HG03045 (cell line): ENCODE results near the gene PRLH.
A peak's percentile ranks its signal among the peaks of the same experiment; 100 is the strongest.

Source experiments
- ATAC-seq: cut with Tn5 transposase; IDR thresholded peaks from one replicate; pipeline ENCODE4 v1.9.1; 2021; ENCODE audit warnings: mild to moderate bottlenecking, moderate library complexity; ENCODE audit not compliant: unreplicated experiment

PRLH gene

DNA sequence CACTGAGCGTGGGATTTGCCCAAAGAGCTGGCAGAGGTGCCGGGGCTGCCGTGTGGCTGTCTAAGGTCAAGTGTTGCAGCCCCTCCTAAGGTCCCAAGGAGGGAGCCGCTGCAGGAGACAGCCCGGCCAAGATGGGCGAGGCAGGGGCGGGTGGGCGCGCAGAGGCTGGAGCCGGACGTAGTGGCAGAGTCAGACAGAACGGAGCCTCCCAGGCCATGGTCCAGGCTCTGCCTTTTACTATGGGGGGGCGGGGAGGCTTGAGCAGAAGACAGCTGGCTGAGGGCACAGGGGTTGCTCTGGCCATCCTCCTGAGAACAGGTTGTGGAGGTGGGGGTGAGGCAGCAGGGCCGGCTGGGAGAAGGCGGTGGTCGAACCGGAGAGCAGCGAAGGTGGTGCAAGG is 27.5 kb upstream of the PRLH start:
- no peak for ATAC-seq

DNA sequence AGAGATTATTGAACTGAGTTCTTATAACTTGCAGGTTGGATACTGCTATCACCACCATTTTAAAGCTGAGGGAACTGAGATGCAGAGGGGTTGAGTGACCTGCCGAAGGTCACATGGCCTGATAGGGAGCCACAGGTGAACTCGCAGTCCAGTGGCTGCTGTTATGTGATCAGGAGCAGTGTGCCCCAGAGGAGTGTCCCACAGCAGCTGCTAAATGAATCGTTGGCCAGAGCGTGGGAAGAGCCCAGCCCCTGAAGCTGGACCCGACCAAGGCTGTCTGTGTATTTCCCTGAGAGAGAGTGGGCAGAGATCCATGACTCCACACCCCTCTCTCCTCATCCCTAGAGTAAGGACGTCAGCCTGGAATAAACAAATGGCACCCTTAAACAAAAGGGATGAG is 26.7 kb upstream of the PRLH start:
- no peak for ATAC-seq

DNA sequence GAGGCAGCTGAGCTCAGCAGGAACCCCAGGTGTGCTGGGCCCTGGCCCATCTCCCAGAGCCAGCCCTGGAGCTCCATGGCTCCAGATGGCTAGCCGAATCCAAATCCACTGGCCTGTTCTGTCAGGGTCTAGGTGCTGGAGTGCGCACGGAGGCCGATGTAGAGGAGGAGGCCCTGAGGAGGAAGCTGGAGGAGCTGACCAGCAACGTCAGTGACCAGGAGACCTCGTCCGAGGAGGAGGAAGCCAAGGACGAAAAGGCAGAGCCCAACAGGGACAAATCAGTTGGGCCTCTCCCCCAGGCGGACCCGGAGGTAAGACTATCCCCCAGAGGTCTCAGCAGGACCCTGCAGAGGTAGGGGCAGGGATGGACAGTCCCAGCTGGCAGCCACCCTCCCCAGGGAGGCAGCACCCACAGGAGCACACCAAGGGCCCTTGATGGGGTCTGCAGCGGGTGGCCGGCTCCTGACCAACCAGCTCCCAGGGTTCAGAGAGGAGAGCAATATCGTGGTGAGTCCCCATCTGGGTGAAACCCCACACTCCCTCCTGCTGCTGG is 26.1 kb upstream of the PRLH start:
- ATAC-seq = no peak

DNA sequence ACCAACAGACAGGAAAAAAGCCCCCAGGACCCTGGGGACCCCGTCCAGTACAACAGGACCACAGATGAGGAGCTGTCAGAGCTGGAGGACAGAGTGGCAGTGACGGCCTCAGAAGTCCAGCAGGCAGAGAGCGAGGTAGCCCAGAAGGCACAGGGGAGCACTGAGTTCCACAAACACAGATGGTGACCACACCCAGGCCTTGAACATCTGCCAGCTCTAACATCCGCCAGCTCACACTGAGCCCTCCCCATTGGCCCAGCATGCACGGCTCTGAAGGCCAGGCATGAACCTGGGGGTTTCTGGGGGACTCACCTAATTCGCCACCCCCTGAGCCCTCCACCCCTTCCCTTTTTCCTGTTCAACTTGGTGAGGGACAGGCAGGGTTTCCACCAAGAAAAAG is 25.6 kb upstream of the PRLH start:
- ATAC-seq = no peak

DNA sequence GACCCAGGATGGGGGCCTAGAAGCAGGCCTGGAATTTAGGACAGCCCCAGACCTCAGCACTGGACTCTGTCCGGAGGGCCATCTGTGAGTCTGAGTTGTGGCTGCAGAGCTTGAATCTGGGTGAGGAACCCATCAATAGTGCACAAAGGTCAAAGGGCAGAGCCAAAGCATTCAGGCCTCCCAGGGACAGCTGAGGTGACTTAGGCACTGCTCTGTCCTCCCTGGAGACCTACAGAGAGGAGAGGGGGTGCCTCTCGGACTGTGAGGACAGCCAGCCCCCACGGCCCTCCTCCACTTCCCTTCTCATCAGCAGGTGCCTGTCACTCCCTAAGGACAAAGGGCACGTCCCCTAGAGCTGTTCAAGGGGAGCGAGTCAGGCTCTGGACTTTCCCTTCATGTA is 25.1 kb upstream of the PRLH start:
- ATAC-seq = no peak

DNA sequence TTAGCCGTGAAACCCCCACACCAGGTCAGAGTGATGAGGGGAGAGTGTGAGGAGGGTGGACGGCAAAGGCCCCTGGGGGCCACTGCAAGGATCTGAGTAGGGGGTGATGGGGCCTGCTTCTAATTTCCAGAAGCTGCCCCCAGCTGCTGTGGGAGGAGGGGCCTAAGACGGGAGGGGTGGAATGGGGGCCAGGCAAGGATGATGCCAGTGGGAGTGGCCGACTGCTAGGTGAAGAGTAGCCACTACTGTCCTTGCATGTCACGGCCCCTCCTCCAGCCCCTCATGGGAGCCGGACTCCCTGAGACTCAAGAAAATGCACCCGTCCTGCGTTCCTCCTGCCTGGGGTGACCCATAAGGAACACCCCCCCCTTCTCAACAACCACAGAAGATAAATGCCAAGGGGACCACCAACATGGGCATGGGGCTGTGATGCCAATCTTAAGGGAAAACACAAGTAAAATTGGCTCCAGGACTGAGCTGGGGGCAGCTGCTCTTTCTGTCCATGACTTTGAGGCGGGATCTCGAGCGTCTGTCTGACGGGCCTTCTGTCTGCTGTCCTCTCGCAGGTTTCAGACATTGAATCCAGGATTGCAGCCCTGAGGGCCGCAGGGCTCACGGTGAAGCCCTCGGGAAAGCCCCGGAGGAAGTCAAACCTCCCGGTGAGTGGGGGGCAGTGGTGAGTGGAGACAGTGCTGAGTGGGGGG is 24.2 kb upstream of the PRLH start:
- no peak for ATAC-seq

DNA sequence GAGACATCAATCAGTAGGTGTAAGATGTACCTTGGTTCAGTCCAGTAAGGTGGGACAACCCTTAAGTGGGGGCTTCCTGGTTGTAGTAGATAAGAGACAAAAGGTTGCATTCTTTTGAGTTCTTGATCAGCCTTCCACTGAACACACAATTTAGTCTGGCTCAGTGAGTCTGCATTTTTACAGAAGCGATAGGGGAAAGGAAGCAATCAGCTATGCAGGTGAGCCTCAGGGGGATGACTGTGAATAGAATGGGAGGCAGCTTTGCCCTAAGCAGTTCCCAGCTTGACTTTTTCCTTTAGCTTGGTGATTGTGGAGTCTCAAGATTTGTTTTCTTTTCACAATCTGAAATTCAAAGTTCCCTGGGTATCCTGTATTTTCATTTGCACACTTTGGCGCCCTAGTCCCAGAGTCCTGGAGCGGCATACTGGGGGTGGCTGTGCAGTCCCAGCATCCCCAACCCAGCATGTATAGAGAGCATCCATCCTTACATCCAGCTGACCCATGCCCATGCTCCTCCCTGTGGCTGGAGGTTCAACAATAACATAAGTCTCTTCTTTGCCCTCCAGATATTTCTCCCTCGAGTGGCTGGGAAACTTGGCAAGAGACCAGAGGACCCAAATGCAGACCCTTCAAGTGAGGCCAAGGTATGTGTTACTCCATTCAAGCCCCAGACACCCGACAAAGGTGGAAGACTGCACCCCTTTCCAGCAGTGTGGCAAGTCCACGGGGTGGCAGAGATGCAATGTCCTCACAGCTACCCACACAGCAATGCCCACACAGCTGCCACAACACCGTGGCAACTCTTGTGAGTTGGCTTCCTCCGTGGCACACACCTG is 20.1 kb upstream of the PRLH start:
- ATAC-seq = no peak

DNA sequence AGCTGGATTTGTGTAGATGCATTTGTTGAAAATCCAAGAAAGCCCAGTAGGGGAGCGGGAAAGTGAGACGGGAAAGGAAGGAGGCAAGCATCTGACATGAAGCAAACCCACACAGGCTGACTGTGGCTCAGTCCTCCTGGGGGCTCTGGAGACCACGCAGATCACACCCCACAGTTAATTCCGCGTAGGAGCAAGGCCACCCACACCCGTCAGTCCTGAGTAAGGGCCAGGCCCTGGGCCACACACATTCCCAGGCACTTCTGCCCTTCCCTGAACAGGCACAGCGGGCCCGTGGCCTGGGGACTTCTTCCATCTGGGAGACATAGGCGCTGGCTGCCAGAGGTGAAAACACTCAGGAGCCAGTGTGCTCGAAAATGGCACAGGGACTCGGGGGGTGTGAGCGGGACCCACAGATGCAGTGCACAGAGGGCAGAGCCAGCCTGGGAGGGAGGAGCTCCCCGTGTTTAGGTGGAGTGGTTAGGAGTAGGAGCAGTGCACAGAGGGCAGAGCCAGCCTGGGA is 19.4 kb upstream of the PRLH start:
- ATAC-seq = no peak

DNA sequence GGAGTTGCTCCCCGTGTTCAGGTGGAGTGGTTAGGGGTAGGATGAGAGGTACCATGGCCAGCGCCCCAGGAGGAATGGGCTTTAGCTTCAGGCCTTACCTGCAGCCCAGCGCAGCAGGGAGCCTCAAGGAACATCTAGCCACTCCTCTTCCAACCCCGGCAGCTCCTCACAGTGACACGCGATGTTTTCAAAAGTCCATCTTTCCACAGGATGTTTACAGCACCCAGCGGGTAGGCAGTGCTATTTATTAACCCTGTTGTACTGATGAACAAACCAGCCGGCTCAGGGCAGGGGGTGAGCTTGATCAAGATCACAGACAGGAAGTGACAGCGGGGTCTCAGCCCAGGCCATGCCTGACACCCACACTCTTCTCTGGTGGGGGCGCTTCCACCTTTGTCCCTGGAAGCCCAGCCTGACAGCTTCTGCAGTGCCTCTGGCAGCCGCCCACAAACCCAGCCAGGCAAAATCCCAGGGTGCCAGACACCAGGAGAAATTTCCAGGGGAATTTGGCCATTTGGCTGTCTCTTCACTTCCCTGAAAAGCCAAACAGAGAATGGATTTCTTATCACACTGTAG is 18.4 kb upstream of the PRLH start:
- no peak for ATAC-seq

DNA sequence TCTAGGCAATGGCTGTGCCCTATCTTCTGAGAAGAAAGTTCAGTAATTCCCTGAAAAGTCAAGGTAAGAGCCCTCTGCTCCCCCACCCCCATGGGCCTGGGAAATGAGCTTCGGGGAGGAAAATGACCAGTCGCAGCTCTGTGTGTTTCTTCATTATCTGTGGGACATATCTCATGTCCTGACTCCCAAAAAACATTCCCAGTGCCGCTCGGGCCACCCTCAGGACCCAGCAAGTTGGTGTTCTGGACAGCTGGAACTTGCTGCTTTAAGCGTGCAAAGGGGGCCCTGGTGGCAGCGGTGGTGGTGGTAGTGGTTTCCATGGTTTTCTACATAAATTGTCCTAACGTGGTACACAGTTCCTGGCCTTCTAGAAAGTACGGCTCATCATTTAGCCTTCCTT is 17.2 kb upstream of the PRLH start:
- ATAC-seq = no peak

DNA sequence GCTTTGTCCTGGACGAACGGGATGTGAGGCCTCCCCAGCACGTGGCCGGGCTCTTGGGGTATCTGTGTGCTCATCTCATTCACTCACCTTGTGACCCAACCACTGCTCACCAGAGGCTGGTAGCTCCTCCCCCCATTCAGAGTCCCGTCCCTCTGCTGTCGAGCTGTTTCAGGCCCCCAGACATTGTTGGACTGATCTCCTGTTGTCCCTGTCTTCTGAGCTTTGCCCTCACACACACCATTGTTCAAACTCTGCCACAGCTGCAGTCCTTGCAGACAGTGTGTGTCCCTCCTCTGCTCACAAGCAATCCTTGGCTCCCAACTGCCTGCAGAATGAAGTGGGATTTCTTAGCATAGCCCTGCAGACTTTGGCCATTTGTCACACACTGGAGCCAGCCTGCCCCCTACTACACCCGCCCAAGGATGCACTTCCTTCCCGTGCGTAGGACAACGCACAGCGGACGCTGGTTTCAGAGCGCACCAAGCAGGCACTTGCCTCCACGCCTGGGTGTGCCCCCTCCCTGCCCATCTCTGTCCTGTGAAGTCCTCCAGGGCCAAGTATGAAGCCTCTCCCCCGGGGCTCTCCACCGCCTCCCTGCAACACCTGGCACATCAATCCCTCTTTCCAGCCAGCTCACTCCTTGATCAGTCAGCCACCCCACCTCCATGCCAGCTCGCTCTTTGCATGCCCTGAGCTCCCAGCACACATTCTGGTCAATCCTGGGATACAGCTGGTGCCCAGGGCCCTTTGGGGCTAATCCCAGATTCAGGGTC is 16.5 kb upstream of the PRLH start:
- ATAC-seq = no peak

DNA sequence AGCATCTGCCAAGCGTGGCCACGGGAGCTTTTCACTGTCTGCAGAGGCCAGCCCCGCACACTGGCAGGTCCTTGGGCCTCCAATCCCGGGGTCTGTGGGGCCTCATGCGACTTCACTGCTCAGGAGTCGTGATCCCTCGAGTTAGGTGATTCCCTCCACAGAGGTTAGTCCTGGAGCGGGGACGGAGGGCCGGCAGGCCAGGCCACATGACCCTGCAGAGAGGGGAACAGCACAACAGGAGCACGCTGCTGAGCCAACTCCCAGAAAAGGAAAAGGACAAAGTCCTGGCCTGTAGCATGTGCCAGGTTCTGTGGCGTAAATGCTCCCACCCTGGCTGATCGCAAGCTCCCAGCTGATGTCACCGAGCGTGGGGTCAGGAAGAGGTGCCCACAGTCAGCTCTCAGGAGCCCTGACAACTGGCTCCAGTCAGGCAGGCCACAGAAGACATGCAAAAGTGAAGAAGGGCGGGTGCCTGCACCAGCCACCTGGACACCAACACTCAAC is 15.3 kb upstream of the PRLH start:
- ATAC-seq = no peak

DNA sequence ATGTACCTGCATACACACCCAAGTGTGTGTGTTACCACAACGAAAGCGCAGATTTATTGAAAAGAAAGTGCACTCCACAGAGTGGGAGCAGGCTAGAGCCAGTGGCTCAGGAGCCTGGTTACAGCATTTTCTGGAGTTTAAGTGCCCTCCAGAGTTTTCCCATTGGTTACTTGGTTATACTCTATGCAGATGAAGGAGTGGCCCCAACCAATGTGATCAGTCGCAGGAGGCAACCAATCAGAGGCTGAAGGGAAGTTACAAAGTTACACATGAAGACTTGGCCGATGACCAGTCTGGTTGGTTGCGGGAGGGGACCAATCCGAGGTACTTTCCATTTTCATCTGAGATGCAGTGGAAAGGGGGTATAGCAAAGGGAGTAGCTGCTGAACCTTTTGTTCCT is 13.5 kb upstream of the PRLH start:
- no peak for ATAC-seq

DNA sequence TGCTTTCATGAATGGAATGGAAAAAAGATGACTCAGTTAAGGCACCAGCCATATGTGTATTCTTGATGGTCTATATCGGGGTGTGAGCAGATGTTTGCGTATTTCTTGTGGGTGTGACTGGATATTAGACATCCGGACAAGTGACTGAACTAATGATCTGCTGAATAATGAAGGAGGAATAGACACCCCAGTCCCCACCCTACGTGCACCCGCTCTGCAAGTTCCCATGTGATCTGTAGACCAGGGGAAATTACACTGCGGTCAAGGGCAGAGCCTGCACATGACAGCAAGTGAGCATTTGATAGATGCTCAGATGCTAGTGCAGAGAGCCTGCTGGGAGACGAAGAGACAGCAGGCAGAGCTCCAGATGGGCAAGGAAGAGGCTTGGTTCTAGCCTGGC is 12.4 kb upstream of the PRLH start:
- ATAC-seq = no peak

DNA sequence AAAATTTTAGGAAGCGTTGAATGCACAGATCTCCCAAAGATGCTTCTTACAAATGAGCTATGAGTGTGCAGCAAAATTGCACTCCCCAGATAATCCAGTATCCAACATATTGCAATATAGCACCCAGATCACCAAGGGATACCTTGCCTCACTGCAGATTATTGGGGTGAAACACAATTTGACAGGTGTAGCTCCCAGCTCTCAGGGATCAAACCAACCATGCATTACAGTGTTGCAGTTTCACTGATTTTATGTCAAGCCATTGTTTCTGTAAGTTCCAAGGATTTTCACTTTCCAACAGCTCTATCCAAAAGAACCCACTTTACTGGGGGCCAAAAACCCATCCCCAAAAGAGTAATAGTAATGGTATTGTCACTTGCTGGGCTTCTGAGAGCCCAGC is 10.8 kb upstream of the PRLH start:
- ATAC-seq = no peak

DNA sequence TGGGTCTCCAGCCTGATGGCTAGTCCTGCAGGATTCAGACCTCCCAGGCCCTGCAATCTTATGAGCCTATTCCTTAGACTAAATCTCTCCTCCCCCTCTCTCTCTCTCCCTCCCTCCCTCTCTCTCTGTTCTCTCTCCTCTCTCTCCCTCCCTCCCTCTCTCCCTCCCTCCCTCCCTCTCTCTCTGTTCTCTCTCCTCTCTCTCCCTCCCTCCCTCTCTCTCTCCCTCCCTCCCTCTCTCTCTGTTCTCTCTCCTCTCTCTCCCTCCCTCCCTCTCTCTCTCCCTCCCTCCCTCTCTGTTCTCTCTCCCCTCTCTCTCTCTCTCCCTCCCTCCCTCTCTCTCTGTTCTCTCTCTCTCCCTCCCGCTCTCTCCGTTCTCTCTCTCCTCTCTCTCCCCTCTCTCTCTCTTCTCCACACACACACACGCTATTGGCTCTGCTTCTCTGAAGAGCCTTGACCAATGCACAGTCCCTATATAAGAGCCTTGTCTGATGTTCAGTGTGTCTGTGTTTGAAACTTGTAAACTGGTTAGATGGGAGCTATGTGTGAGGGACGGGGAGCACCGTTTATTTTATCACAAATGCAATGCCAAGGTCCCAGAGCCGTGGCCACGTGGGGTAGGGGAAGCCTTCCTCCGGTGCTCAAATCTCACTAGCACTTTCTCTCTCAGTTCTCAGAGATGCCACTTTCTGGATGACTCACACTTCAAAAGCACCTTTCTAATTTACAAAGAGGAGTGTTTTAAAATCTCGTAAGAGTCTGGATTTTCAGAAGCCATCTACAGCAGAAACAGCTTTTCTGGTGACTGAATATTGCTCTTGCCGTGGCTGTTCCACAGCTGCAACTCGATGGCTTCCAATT is 9.4 kb upstream of the PRLH start:
- peak; percentile 73 for ATAC-seq

DNA sequence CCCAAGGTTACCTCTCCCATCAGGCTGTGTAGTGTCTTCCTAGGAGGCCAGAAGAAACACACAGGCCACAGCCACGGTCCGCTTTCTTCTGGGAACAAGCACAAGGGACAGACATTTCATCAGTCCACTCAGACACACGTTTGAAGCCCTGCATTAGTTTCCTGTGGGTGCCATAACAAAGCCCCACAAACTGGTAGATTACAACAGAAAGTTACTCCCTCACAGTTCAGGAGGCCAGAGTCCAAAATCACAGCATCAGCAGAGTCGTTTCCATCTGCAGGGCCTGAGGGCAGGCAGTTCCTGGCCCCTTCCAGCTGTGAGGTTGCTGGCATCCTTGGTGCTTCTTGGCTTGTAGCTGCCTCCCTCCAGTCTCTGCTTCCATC is 8.8 kb upstream of the PRLH start:
- peak; percentile 24 for ATAC-seq

DNA sequence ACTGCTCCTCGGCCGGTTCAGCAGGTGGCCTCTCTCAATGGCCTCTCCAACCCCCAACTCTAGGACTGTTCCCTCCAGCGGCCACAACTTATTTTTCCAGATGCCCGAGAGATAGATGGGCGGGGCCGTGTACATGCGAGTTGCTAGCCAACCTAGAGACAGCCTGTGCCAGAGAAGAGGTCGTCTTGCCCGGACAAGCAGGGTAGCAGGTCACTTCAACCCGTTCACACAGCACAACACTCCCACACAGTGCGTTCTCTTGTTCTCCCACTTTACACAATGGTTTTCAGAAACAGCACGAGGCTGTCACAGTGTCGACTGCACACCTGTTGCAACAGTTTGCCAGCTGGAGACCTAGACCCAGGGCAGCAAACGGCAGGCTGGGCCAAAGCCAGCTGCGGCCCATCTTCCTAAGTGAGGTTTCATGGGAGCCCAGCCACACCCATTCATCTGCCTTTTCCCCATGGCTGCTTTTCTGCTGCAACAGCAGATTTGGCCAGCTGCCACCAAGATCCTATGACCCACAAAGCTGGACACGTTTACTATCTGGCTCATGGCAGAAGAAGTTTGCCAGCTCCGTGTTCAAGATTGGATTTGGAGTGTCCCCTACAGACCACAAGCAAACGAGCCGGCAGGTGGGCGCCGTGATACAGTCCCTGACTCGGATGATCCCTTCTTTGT is 7.3 kb upstream of the PRLH start:
- no peak for ATAC-seq

DNA sequence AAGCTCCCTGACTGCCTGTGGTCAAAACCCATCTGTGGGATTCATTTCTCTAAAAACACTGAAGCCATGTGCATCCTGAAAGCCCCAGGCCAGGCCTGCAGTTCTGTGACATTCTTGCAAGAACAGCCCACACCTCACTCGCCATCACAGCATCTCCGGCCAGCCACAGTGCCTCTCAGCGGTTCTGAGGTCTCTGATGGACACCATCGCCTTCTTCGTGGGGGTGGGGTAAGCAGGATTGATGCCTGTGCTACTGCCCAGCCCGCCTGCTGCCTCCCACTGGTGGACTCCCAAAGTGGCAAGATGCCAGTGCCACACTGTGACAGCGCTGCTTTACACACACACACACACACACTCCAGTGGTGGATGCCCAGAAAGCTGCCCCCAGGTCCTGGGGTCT is 5.2 kb upstream of the PRLH start:
- ATAC-seq = no peak
